Kidney tubule cell (primary cell): Measurements from ENCODE around the gene ZNF778.

Experiments
- DNase-seq: peaks from one replicate; pipeline ENCODE4 v3.0.0-alpha.2; 2018; ENCODE audit warnings: low spot score

Gene ZNF778

DNA sequence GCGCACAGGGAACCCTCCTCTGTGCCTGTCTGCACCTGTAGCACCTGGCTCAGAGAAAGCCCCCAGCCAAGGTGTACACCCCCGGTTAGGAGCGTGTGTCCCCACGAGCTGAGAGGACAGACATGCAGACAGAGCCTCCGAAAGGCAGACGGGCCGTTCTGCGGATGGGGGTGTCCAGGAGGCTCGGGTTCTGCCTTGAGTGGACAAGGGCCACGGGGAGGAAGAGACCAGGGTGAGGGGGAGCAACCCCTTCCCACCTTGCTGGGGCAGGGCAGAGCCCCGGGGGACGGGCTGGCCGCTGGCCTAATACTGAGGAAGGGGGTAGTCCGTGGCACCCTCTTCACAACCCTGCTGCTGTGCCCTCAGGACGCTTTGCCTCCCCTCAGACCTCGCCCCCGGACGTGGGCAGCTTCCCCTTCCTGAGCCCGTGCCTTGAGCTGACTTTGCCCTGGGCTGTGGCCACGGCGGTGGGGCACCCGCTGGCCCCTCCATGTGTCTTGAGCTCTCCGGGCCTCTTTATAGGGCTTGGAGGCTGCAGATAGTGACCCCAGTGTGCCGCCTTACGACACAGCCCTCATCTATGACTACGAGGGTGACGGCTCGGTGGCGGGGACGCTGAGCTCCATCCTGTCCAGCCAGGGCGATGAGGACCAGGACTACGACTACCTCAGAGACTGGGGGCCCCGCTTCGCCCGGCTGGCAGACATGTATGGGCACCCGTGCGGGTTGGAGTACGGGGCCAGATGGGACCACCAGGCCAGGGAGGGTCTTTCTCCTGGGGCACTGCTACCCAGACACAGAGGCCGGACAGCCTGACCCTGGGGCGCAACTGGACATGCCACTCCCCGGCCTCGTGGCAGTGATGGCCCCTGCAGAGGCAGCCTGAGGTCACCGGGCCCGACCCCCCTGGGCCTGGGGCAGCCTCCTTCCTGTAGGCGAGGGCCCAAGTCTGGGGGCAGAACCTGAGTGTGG lies 22.9 kb upstream of the ZNF778 start:
- no peak for DNase-seq

DNA sequence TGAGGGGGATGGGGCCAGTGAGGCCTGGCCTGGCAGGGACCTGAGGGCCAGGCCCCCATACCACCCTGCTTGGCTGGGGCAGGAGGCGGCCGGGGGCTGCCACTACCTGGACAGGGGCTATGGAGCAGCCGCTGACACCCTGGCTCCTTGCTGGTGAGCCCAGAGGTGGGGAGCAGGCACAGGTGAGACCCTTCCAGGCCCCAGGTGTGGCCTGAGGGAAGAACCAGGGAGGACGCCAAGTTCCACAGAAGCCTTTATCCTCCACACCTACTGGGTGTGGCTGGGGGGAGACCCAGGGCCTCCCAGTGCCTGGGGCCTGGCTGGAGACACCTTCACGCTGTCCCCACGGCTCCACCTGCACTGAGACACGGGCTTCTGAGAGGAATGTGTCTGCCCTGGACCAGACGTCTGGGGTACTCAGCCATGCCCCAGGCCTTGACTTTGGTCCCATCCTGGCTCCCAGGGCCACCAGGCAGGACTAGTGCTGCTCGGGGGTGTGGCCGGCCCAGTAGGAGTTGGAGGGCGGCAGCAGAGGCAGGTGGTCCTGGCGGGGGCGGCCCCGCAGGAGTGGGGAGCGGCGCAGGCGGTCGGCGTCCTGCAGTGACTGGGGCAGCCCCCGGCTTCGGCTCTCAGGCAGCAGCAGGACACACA lies 21.9 kb upstream of the ZNF778 start:
- DNase-seq, result no peak

DNA sequence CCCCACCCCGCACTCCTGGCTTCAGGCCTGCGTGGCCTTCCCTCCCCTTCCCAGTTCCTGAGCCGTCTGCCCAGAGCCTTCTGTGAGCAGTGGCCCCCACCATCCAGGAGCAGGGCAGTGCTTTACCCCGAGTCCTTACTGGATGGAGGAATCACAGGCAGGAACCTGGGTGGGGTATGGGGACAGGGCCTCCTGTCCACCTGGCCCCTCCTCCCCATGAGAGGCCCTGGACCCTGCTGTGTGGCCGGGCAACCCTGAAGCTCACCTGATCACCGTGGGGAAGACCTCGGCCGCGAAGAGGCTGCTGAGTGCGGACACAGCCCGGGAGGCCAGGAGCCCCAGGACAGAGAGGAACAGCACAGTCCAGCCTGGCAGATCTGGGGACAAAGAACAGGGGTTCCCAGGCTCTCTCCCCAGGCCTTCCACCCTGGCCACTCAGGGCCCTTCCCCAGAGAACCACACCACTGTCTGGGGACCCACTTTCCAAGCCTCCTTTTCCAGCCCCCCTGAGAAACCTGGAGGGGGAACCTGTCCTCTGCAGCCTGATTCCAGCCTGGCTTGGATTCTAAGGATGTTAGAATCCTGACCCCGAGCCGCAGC lies 20.4 kb upstream of the ZNF778 start:
- DNase-seq, result no peak

DNA sequence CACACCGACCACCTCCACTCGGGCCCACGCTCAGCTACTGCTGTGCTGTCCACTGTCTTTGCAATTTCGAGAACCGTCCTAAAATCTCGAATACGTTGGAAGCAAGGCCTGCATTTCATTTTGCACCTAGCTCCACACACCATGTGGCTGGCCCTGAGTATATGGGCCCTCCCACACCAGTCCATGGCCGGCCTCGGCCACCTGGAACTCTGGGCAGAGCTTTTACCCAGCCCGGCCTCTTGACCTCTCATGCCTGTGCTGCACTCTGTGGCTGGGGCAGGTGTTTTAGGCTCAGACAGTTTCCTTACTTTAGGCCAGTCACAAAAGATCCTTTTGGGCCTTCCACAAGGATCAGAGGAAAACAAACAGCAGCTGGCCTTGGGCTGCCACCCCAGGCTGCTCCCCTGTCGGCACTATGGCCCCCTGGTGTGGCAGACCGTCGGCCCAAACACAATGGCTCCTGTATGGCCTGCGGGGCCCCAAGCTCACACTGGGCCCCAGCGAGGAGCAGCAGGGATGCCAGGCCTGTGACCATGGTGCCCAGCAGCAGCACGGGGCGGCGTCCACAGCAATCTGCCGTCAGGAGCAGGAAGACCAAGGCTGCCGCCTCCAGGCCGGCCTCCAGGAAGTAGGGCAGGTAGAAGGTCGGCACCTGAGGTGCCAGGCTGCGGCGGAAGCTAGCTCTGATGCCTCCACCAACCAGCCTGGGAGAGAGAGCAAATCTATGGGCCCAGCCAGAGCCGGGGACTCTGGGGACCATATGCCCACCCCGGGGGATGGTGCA lies 19.7 kb upstream of the ZNF778 start:
- DNase-seq, result no peak

DNA sequence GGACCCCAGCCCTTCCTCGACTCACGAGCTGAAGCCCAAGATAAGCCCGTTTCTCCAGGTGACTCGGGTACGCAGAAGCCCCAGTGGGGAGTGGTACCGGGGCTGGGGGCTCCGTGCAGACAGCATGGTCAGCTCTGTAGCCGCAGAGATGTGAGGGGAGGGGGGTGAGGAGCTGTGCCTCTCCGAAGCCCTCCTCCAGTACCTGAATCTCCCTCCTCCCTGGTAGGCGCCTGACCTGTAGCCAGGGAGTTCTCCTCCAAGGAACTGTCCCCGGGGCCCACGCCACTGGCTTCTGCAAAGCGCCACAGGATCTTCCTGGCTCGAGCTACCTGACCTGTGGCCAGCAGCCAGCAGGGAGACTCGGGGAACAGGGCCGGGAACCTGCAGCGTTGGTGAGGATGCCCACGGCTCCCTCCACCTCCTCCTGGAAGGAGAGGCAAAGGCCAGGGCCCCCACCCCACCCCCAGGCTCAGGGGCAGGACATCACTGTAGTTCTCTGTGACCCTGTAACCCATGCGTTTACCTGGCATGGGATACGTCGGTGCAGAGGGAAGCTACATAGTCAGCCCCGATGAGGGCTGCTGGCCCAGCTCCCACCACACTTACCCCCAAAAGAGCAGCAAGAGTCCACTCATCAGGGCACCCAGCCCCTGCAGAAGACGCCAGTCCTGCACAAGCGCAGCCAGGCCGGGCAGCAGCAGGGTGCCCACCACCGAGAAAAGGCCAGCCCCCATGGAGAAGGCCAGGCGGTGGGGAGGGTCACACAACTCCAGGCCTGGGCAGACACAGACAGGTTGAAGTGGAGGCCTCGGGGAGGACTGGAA lies 18.9 kb upstream of the ZNF778 start:
- no peak for DNase-seq

DNA sequence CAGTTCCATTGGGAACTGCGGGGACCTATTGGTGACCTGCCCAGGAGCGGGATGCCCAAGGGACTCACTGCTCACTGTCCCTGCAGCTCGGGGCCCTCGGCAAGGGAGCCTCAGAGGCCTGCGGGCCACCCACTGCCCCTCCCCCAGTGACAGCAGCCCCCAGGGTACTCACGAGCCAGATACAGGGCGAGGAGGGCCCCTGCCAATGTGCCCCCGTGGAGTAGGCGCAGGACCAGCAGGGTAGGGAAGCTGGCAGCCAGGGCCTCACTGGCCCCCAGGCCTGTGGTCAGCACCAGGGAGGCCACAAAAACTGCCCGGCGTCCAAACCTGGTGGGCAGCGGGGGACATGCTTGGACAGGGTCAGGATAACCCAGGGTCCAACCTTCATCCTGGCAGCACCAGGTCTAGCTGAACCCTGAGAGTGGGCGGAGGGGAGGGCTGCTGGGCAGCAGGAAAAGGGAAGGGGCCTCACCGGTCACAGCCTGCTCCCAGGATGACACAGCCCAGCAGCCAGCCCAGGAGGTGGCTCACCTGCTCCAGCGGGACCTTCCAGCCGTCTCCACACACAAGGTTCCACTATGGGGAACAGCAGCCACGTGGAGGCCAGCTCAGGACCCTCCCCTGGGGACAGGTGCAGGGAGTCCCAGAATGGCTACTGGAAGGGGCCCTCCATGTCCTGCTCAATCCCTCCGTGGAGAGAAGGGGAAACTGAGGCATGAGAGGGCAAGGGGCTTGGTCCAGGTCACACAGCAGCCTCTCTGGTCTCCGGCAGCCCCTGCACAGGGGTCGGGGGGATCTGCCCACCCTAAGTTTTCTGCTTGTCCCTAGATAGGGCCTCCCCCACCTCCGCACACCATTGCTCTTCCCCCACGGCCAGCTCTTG lies 18.0 kb upstream of the ZNF778 start:
- no peak for DNase-seq

DNA sequence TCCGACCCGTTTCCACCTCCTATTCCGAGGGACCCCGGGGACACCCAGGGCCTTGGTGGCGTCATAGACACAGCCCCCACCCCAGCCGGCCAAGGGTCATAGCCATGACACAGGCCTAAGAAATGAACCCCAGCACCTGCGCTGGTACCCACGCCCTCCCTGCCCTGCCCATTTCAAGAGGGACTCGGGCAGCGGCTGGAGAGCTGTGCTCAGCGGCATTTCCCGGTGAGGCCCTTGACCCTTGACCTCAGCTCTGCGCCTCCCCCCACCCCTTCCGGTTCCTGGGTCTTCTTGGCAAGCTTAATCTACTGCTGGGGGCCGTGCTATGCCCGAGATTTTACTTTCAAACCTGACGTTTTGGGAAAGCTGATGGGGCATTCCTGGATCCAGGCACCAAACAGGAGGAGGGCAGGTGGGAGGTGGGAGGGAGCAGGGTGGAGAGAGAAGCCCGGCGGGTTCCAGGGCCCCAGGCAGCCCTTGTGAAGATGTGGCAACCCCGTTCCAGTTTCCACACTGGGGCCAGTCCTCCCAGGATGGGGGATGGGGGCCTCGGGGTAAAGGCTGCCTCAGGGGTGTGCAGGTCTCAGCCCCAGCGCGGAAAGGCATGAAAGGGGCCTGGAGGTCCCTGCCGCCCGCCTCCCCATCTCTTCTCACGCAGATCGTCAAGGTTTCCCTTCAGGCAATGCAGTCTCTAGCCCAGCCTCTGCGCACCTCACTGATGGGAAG lies 17.2 kb upstream of the ZNF778 start, which contains the start of gene SLC22A31:
Gene SLC22A31 (minus strand): TSS at position 414 of the 726 bp plus-strand sequence. CDS start 36 bp downstream, at position 378.
- no peak for DNase-seq

DNA sequence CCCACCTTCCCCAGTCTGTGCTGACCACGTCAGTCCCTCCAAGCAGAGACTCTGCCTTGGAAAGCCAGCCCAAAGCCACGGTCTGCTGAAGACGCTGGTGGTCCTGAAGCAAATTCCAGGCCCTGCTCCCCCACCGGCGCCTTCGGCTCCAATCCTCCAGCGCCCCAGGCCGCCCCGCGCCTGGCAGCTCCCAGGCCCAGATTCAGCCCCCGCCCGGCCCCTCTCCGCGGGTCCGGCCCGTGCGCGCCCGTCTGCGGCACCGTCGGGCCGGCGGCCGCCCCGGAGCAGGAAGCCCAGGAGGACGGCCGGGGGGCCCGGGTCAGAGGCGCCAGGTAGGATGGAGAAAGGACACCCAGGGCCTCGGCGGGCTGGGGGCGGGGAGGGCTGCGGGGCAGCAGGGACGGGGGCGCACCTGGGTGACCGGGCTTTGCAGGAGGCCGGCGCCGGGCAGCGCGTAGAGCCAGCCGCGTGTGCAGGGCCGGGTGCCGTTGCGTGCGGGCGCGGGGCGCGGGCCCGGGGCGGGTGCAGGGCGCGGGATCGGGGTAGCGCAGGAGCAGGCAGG lies 16.6 kb upstream of the ZNF778 start:
- no peak for DNase-seq

DNA sequence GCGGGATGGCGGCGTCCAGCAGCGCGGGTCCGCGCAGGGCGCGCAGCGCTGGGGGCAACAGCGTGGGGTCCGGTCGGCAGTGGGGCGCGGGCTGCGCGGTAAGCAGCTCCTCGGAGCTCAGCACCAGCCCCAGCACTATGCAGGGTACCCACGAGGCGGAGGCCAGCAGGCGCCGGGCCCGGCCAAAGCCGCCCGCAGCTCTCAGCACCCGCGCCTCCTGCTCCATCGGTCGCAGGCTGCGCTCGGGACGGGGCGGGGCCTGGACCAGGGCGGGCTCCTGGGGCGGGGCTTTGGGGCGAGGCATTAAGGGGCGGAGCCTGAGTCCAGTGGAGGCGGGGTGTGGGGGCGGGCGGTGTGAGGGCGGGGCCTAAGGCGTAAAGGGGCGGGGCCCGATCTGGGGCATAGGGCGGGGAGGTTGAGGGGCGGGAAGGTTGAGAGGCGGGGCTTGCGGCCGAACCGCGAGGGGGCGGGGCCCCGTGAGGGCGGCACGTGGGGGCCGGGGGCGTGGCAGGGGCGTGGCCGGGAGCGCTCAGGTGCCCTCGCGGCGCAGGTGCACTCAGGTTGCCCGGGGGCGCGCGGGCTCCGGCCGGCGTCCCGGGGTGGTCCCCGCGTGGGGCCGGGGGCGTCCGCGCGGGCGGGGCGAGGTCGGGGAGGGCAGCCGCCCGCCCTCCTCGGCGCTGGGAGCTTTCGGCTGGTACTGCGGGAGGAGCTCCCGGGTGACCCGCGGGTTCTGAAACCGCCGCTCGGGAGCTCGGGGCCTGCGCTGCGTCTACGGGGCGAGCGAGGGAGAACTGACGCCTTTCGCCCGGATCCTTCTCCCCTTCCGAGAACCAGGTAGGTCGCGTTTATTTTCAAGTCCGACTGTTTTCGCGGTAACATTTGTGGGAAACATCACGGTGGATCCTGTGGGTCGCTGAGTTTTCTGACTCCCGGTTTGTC lies 15.8 kb upstream of the ZNF778 start:
- peak; percentile 78 for DNase-seq

DNA sequence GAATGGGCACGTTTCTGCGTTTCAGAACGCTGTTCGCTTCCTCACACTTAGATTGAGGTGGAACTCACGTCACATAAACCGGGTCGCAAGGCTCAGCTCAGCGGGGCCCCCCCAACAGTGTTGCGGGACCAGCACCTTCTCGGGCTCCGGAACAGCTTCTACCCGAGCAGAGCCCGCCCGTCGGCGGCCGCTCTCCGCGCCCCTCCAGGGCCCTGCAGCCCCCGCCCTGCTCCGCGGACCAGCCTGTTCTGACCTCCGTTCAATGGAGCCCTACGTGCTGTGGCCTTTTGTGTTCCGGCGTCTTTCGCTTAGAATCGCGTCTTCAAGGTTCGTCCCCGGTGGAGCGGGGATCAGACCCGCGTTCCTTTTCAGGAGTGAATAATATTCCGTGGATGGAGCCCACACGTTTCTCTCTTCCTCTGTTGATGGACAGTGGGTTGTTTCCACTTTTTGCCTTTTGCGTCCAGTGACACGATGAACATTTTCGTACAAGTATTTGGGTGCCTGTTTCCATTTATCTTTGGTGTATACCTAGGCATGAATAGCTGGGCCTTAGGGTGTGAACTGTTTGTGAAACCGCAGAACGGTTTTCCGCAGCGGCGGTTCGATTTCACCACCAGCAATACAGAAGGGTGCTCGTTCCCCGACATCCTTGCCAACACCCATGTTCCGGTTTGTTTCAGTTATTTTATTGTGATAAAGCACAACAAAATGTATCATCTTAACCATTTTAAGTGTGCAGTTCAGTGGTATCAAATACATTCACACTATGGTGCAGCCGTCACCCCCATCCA lies 14.9 kb upstream of the ZNF778 start:
- DNase-seq, result no peak

DNA sequence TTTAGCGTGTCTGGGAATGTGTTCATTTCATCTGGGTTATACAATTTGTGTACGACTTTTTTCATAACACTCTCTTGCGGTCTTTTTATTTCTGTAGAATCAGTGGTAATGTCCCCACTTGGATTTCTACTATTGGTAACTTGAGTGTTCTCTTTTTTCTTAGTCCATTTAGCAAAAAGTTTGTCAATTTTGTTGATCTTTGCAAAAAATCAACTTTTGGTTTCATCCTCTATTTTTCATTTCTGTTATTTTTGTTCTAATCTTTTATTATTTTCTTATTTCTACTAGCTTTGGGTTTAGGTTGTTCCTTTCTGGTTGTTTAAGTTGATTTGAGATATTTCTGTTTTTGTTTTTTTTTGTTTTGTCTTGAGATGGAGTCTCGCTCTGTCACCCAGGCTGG lies 9.5 kb upstream of the ZNF778 start:
- DNase-seq, result no peak

DNA sequence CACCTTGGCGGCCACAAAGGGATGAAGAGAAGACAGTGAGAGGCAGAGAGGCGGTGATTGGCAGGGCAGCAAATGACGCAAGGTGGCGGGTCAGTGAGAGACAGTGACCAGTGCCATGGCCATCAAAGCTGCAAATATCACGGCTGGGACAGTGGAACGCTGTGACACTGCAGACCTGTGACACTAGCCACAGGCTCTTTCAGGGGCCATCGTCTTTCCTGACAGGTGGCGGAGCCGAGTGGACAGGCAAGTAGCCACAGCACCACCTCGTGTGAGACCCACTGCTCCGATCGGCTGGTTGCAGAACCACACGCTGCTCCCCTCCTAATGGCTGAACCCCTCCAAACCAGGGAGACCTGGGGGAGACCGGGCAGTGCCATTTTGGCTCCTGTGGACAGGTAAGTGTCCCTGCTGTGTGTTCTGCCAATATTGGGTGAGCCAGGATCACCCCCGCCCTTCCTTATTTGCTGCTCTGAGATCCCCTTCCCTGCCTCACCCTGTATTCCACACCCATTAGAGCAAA lies 7.9 kb upstream of the ZNF778 start:
- no peak for DNase-seq

DNA sequence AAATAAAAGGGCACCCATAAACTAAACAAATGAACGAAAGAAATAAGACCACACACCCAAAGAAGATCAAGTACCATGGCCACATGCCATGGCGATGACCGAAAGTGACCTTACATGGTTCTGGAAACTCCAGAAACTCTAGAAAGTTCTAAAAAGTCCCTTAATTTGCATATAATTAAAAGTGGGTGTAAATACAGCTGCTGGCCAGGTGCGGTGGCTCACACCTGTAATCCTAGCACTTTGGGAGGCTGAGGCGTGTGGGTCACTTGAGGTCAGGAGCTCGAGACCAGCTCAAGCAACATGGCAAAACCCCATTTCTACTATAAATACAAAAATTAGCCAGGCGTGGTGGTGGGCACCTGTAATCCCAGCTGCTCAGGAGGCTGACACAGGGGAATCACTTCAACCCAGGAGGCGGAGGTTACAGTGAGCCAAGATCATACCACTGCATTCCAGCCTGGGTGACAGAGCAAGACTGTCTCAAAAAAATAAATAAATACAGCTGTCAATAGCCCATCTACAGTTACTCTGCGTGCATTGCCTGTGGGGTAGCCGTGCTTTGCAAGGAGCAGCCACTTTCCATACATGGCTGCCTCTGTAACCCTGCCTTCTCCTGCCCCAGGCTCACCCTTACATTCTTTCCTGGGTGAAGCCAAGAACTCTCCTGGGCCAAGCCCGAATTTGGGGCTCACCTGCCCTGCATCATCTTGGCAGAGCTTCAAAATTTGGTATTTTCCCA lies 7.2 kb upstream of the ZNF778 start:
- DNase-seq, result no peak

DNA sequence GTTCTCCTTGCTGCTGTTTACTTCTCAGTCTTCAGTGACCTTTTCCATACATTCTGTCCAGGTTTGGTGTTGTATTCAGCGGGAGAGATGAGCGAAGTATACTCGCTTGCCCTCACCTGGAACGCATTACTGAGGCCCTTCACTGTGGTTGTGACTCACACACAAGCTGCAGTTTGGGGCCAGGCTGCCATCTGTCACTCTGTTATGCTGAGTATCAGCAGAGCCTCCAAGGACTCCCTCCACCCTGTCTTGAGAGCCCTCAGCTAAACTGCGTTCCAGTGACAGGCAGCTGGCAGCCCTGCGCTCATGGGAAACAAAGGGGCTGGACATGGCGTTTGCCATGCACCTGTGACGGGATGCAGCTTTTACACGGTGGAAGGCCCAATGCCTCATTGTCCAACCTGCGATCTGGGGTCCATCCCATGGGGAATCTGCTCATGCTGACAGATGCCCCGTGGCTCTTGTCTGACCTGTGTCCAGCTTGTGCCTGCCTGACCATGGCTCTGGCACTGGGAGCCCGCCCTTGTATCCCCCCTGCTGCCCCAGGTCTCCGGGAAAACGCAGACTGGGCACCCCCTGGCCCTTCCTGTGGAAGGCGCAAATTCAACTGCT lies 6.5 kb upstream of the ZNF778 start:
- no peak for DNase-seq

DNA sequence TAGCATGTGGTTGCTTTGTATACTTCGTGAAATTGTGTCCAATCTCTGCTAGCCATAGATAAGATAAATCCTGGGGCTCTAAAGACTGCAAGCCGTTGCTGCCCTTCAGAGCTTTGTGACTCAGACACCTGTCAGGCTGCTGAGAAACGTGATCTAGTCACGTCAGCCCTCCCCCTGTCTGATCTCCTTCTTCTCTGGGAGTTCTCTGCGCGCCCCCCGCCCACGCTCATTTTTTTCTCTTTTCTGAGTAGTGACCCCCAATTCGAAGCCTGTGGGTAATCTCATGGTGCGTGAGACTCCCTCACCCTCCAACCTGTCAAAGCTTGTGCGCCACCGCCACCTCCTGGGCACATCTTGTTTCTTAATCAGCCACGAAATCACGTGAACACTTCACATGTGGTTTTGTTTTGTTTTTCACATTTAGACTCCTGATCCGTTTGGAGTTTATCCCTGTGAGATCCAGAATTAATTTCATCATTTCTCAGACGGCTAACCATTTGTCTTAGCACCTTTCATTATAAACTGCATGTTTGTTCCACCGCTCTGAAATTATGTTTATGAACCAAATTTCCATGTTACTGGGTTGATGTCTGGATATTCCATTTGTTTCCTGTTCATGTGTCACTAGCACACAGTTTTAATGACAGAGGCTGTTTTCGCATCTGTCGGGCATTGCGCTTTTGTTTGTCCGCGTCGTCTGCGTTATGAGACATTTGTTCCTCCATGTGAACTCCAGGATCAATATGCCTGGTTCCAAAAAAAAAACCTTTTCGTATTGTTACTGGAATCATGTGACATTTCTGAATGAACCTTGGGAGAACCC lies 977 bp upstream of the ZNF778 start:
- DNase-seq, result peak; percentile 56
